Measurements from ENCODE around the gene RNF148. TPM values are rescaled to one million over a fixed set of nuclear protein-coding genes. Genes with fewer than 3 reads are reported as not detected.

The RNF148 gene
- not detected for total RNA-seq

- Mint-ChIP-seq H3K4me3 (no peak within 1 kb of the TSS), H3K27ac (no peak within 1 kb of the TSS), H3K36me3 (no peaks in the 10 kb centered on the region), H3K9me3 (peaks cover 15% of the 10 kb centered on the region), H3K27me3 (no peaks in the 10 kb centered on the region), H3K4me1 (ENCODE audit: low read depth in 2 of 2) (no peaks in the 10 kb centered on the region)
- DNase-seq (ENCODE audit: low spot score) = no peak
- ATAC-seq = no peak
Measured at GRCh38 chr7:122702872-122703510, at the start of gene RNF148. Gene RNF148 (minus strand): TSS chr7:122702922. CDS start chr7:122702750, 172 bp downstream.

- H3K4me3 Mint-ChIP-seq = no peak overlapping the region
- H3K9me3 Mint-ChIP-seq = peaks cover 14% of the 10 kb centered on the region
- H3K36me3 Mint-ChIP-seq = no peaks in the 10 kb centered on the region
- H3K27me3 Mint-ChIP-seq = no peaks in the 10 kb centered on the region
- DNase-seq (ENCODE audit: low spot score) (no peak), ATAC-seq (no peak)
- no peak overlapping the region for H3K27ac Mint-ChIP-seq
- no peaks in the 10 kb centered on the region for H3K4me1 Mint-ChIP-seq (ENCODE audit: low read depth in 2 of 2)
Measured at GRCh38 chr7:122750389-122750788, 47.7 kb upstream of the RNF148 start.

- ATAC-seq (no peak), DNase-seq (ENCODE audit: low spot score) (no peak)
- Mint-ChIP-seq H3K36me3 (no peaks in the 10 kb centered on the region), H3K27ac (no peak overlapping the region), H3K9me3 (peaks cover 17% of the 10 kb centered on the region), H3K27me3 (no peaks in the 10 kb centered on the region), H3K4me3 (no peak overlapping the region), H3K4me1 (ENCODE audit: low read depth in 2 of 2) (no peaks in the 10 kb centered on the region)
Measured at GRCh38 chr7:122748195-122748594, 45.5 kb upstream of the RNF148 start.

- no peaks in the 10 kb centered on the region for H3K27me3 Mint-ChIP-seq
- H3K27ac Mint-ChIP-seq = no peak overlapping the region
Measured at GRCh38 chr7:122746948-122747347, 44.2 kb upstream of the RNF148 start.

GRCh38 chr7:122743211-122743610 lies 40.5 kb upstream of the RNF148 start:
- no peak overlapping the region for H3K27ac Mint-ChIP-seq
- ATAC-seq (no peak), DNase-seq (ENCODE audit: low spot score) (no peak)
- no peak overlapping the region for H3K4me3 Mint-ChIP-seq
- peaks cover 17% of the 10 kb centered on the region for H3K9me3 Mint-ChIP-seq
- no peaks in the 10 kb centered on the region for H3K4me1 Mint-ChIP-seq (ENCODE audit: low read depth in 2 of 2)
- no peaks in the 10 kb centered on the region for H3K27me3 Mint-ChIP-seq
- no peaks in the 10 kb centered on the region for H3K36me3 Mint-ChIP-seq

More at GRCh38 chr7:122746948-122747347, 44.2 kb upstream of the RNF148 start:
- DNase-seq (ENCODE audit: low spot score) (no peak), ATAC-seq (no peak)
- Mint-ChIP-seq H3K4me3 (no peak overlapping the region), H3K4me1 (ENCODE audit: low read depth in 2 of 2) (no peaks in the 10 kb centered on the region), H3K9me3 (peaks cover 14% of the 10 kb centered on the region), H3K36me3 (no peaks in the 10 kb centered on the region)

- DNase-seq (ENCODE audit: low spot score) = no peak
- Mint-ChIP-seq H3K9me3 (peaks cover 8% of the 10 kb centered on the region), H3K4me3 (no peak overlapping the region)
Measured at GRCh38 chr7:122738947-122739346, 36.2 kb upstream of the RNF148 start.

GRCh38 chr7:122736183-122736582 lies 33.5 kb upstream of the RNF148 start:
- ATAC-seq = no peak
- H3K36me3 Mint-ChIP-seq = no peaks in the 10 kb centered on the region
- H3K27me3 Mint-ChIP-seq = no peaks in the 10 kb centered on the region
- no peak for DNase-seq (ENCODE audit: low spot score)
- no peak overlapping the region for H3K27ac Mint-ChIP-seq
- no peaks in the 10 kb centered on the region for H3K4me1 Mint-ChIP-seq (ENCODE audit: low read depth in 2 of 2)
- H3K9me3 Mint-ChIP-seq = peaks cover 8% of the 10 kb centered on the region
- no peak overlapping the region for H3K4me3 Mint-ChIP-seq

More at GRCh38 chr7:122738947-122739346, 36.2 kb upstream of the RNF148 start:
- Mint-ChIP-seq H3K27me3 (no peaks in the 10 kb centered on the region), H3K27ac (no peak overlapping the region), H3K36me3 (no peaks in the 10 kb centered on the region), H3K4me1 (ENCODE audit: low read depth in 2 of 2) (no peaks in the 10 kb centered on the region)
- ATAC-seq = no peak

- Mint-ChIP-seq H3K9me3 (peaks cover 9% of the 10 kb centered on the region), H3K27ac (no peak overlapping the region), H3K4me3 (no peak overlapping the region), H3K36me3 (no peaks in the 10 kb centered on the region), H3K4me1 (ENCODE audit: low read depth in 2 of 2) (no peaks in the 10 kb centered on the region), H3K27me3 (no peaks in the 10 kb centered on the region)
- no peak for DNase-seq (ENCODE audit: low spot score)
- no peak for ATAC-seq
Measured at GRCh38 chr7:122727759-122728158, 25.0 kb upstream of the RNF148 start.

GRCh38 chr7:122727354-122727753 lies 24.6 kb upstream of the RNF148 start:
- DNase-seq (ENCODE audit: low spot score) (no peak), ATAC-seq (no peak)
- Mint-ChIP-seq H3K27ac (no peak overlapping the region), H3K4me1 (ENCODE audit: low read depth in 2 of 2) (no peaks in the 10 kb centered on the region), H3K4me3 (no peak overlapping the region), H3K27me3 (no peaks in the 10 kb centered on the region), H3K9me3 (peaks cover 9% of the 10 kb centered on the region), H3K36me3 (no peaks in the 10 kb centered on the region)

- Mint-ChIP-seq H3K4me1 (ENCODE audit: low read depth in 2 of 2) (no peaks in the 10 kb centered on the region), H3K36me3 (no peaks in the 10 kb centered on the region), H3K9me3 (peaks cover 9% of the 10 kb centered on the region), H3K27me3 (no peaks in the 10 kb centered on the region), H3K27ac (no peak overlapping the region), H3K4me3 (no peak overlapping the region)
- DNase-seq (ENCODE audit: low spot score) (no peak), ATAC-seq (no peak)
Measured at GRCh38 chr7:122726881-122727280, 24.2 kb upstream of the RNF148 start.

- ATAC-seq (no peak), DNase-seq (ENCODE audit: low spot score) (no peak)
- Mint-ChIP-seq H3K27ac (no peak overlapping the region), H3K9me3 (peaks cover 10% of the 10 kb centered on the region), H3K36me3 (peaks cover 4% of the 10 kb centered on the region), H3K4me3 (no peak overlapping the region), H3K4me1 (ENCODE audit: low read depth in 2 of 2) (no peaks in the 10 kb centered on the region), H3K27me3 (no peaks in the 10 kb centered on the region)
Measured at GRCh38 chr7:122724366-122724765, 21.6 kb upstream of the RNF148 start.

GRCh38 chr7:122719010-122719578 lies 16.4 kb upstream of the RNF148 start:
- no peak overlapping the region for H3K27ac Mint-ChIP-seq
- peaks cover 11% of the 10 kb centered on the region for H3K9me3 Mint-ChIP-seq
- H3K27me3 Mint-ChIP-seq = no peaks in the 10 kb centered on the region
- DNase-seq (ENCODE audit: low spot score) = no peak
- H3K4me1 Mint-ChIP-seq (ENCODE audit: low read depth in 2 of 2) = no peaks in the 10 kb centered on the region
- no peak overlapping the region for H3K4me3 Mint-ChIP-seq
- peaks cover 4% of the 10 kb centered on the region for H3K36me3 Mint-ChIP-seq
- no peak for ATAC-seq

GRCh38 chr7:122717356-122718089 lies 14.8 kb upstream of the RNF148 start:
- H3K27me3 Mint-ChIP-seq = no peaks in the 10 kb centered on the region
- H3K4me1 Mint-ChIP-seq (ENCODE audit: low read depth in 2 of 2) = no peaks in the 10 kb centered on the region
- no peak overlapping the region for H3K27ac Mint-ChIP-seq
- peaks cover 11% of the 10 kb centered on the region for H3K9me3 Mint-ChIP-seq
- DNase-seq (ENCODE audit: low spot score) (no peak), ATAC-seq (no peak)
- H3K36me3 Mint-ChIP-seq = peaks cover 4% of the 10 kb centered on the region
- H3K4me3 Mint-ChIP-seq = no peak overlapping the region

- ATAC-seq (no peak), DNase-seq (ENCODE audit: low spot score) (no peak)
- H3K4me1 Mint-ChIP-seq (ENCODE audit: low read depth in 2 of 2) = no peaks in the 10 kb centered on the region
- H3K9me3 Mint-ChIP-seq = peaks cover 11% of the 10 kb centered on the region
- H3K36me3 Mint-ChIP-seq = no peaks in the 10 kb centered on the region
- no peaks in the 10 kb centered on the region for H3K27me3 Mint-ChIP-seq
- no peak overlapping the region for H3K4me3 Mint-ChIP-seq
- H3K27ac Mint-ChIP-seq = no peak overlapping the region
Measured at GRCh38 chr7:122715183-122715582, 12.5 kb upstream of the RNF148 start.
